NCI-H2196 treated with DMSO at 0.1 percent for 48 hours (cell line): ENCODE results near the gene IFI30.

Source experiments
- DNase-seq: peaks from one replicate; lab custom pipeline; 2025; ENCODE audit not compliant: unreplicated experiment; lab: John Stamatoyannopoulos, UW

Gene IFI30

GRCh38 chr19:18173572-18174288 is at the start of gene IFI30:
IFI30 (plus strand) TSS chr19:18173813; CDS start chr19:18173842, 29 bp downstream.
- peak; percentile 77 for DNase-seq

DNA sequence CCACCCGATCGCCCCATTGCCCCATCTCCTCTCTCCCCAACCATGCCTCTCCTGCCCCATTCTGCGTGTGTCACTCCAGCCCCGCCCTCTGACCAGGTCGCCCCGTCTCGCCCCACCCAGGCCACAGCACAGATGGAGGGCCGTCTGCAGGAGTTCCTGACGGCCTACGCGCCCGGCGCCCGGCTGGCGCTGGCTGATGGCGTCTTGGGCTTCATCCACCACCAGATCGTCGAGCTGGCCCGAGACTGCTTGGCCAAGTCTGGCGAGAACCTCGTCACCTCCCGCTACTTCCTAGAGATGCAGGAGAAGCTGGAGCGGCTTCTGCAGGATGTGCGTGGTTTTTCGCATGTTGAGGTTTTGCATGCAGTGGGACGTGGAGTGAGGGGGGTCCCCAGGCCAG is 49.8 kb upstream of the IFI30 start:
- DNase-seq, result no peak

GRCh38 chr19:18126097-18126496 is 47.5 kb upstream of the IFI30 start:
- DNase-seq, result no peak

GRCh38 chr19:18128044-18128443 is 45.6 kb upstream of the IFI30 start:
- no peak for DNase-seq

- DNase-seq, result no peak
Observed at GRCh38 chr19:18128805-18129204, 44.8 kb upstream of the IFI30 start.

DNA sequence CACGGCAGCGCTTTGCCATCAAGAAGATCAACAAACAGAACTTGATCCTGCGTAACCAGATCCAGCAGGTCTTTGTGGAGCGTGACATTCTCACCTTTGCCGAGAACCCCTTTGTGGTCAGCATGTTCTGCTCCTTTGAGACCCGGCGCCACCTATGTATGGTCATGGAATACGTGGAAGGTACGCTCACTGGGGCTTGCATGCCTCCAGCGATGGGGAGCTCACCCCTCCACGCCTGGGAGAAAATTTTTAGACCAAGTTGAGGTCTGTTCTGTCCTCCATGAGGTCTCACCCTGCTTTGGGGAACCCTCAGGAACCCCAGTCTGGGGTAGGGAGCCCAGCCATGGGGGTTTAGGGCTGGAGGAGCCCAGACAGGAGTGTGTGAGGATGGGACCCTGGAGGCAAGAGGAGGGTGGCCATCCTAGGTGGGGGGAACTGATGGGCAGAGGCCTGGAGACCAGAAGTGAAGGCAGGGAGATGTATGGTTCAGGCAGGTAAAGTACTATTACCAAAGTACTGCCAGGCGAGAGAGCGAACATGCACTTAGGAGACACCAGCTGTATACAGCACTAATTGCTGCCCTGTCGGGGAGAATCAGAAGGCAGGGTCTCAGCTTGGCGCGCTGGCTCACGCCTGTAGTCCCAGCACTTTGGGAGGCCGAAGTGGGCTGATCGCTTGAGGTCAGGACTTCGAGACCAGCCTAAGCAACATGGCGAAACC is 42.9 kb upstream of the IFI30 start:
- DNase-seq, result no peak

DNA sequence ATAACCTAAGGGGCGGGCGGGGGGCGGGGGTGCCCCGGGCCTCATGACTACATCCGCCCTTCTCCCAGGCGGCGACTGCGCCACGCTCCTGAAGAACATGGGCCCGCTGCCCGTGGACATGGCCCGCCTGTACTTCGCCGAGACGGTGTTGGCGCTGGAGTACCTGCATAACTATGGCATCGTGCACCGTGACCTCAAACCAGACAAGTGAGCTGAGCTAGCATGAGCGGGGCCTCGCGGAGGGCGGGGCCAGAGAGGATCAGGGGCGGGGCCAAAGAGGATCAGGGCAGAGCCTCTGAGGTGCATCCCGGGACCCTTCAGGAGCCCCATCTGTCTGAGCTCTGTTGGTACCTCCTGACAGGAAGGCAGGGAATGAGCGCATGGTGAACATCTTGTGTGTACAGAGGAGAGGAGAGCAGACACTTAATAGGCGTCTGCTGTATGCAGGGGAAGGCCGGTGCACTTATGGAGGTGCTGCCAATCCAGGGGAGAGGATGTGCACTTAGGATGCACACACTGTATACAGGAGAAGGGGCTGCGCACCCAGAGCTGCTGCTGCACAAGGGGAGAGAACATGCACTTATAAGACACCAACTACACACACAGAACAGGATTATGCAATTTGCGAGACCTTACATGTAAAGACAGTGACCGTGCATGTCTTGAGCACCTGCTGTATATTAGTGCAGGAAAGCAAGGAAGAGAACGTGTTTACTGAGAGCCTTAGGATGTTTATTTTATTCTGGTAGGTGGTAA is 41.6 kb upstream of the IFI30 start:
- no peak for DNase-seq

DNA sequence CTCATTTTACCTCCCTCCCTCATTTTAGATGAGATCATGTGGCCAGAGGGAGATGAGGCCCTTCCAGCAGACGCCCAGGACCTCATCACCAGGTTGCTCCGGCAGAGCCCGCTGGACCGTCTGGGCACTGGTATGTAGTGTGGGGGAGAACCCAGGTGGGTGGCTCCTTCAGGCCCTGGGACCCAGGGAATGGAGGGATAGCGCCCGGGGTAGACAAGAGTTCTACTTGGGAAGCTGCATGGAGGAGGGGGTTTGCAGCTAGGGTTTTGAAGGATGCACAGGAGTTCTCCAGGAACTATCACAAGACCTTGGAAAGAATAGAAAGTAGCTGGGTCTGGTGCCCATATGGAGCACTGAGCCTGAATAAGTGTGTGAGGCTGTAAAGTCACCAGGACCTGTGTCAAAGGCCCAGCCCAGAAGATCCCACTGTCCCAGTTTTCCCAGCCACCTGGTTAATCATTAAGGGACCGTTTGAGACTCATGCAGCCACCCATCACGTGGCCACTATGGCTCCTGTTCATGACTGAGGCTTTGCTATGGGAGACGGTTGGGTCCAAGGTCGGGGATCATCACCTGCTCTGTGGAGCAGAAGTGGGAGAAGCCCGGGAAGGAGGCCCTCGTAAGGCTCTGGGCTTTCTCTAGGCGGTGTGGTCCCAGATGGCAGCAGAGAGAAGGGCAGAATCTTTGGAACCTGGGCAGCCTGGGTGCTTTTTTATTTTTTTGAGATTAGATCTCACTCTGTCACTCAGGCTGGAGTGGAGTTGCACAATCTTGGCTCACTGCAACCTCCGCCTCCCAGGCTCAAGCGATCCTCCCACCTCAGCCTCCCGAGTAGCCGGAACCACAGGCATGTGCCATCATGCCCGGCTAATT is 37.7 kb upstream of the IFI30 start:
- no peak for DNase-seq

GRCh38 chr19:18137242-18137641 is 36.4 kb upstream of the IFI30 start:
- DNase-seq, result no peak

GRCh38 chr19:18137657-18138339 is 35.8 kb upstream of the IFI30 start:
- DNase-seq, result no peak

DNA sequence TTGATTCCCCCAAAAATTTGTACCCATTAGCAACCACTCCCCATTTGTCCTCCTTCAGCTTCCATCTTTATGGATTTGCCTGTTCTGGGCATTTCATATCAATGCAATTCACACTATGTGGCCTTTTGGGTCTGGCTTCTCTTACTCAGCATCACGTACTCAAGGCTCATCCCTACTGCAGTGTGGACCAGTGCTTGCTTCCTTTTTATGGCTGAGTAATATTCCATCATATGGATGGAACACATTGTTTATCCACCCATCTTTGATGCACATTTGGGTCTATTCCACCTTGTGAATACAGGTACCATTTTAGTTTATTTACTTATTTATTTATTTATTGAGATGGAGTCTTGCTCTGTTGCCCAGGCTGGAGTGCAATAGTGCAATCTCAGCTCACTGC is 33.1 kb upstream of the IFI30 start:
- no peak for DNase-seq

GRCh38 chr19:18141031-18141430 is 32.6 kb upstream of the IFI30 start:
- DNase-seq, result no peak

DNA sequence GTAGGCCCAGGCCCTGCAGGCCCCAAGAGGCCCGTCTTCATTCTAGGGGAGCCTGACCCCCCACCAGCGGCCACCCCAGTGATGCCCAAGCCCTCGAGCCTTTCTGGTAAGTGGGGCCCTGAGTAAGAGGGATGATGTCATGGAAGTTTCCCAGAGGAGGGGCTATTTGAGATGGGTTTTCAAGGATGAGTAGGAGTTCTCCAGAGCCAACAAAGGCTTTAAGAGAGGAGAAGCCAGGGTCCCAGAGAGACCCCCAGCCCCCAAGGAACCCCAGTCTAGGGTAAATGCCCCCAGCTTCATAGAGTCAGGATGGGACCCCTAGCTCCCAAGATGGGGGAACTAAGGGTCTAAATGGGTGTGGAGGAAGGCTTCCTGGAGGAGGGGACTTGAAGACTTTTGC is 29.7 kb upstream of the IFI30 start:
- no peak for DNase-seq

DNA sequence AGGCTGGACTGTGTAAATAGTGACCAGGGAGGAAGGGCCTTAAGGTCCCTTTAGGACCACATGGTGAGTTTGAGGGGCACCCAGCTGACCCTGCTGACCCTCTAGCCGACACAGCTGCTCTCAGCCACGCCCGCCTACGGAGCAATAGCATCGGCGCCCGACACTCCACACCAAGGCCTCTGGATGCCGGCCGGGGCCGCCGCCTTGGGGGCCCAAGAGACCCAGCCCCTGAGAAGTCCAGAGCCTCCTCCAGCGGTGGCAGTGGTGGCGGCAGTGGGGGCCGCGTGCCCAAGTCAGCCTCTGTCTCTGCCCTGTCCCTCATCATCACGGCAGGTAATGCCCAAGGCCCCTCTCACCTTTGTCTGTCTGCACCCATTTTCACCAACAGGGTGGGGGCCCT is 29.3 kb upstream of the IFI30 start:
- no peak for DNase-seq

GRCh38 chr19:18144906-18145305 is 28.7 kb upstream of the IFI30 start:
- DNase-seq, result no peak

GRCh38 chr19:18145391-18145999 is 28.1 kb upstream of the IFI30 start:
- no peak for DNase-seq

DNA sequence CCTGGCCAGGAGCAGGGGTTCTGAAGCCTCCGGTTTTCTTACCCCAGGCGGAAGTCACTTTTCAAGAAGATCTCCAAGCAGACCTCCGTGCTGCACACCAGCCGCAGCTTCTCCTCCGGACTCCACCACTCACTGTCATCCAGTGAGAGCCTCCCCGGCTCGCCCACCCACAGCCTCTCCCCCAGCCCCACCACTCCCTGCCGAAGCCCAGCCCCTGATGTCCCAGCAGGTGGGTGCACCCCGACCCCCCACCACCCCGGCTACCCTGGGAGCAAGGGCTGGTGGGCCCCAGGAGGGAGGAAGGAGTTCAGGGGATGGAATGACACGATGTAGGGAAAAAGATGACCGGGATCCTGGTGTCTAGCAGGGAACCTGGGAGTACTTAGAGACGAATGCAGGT is 26.2 kb upstream of the IFI30 start:
- DNase-seq, result no peak

GRCh38 chr19:18149596-18149975 is 24.0 kb upstream of the IFI30 start:
- DNase-seq, result no peak

GRCh38 chr19:18150776-18151624 is 22.6 kb upstream of the IFI30 start:
- no peak for DNase-seq
